PC-9 (cell line): ENCODE measurements around the gene SPRR2E. TPM values are rescaled to one million over a fixed set of nuclear protein-coding genes. Genes with fewer than 3 reads are reported as not detected.
"Not testable (repeated sequence)": the region's sequence is repeated elsewhere in the genome, so short reads cannot be mapped to it uniquely, and the experiment has no call there.

Experiments
- BruUV-seq: library from RNA; stranded (reverse); fragments of 400-500 nt; replicated peaks from 2 replicates; lab custom pipeline; 2021; lab: Mats Ljungman, UMichigan
- CTCF ChIA-PET: fragments of 300-600 bp; sonication (Branson Sonifier 250); formaldehyde crosslinking; loops from one replicate; lab custom pipeline; 2022; ENCODE audit warnings: antibody characterized with exemption; lab: Charles Lee
- POLR2A ChIA-PET: fragments of 300-600 bp; sonication (Branson Sonifier 250); formaldehyde crosslinking; loops from one replicate; lab custom pipeline; 2022; ENCODE audit warnings: antibody characterized with exemption; ENCODE audit not compliant: unreplicated experiment; lab: Charles Lee
- DNase-seq, 2 experiments: peaks; one replicate each; pipeline versions ENCODE4 v3.0.0 to v3.0.0-alpha.2; 2015 to 2022; ENCODE audit warnings: mixed read lengths in 1 of 2
- H2AFZ ChIP-seq: fragments of 200-600 bp; sonication (generic); 2 replicates; pipeline ENCODE4 v1.8.1; 2017; ENCODE audit warnings: antibody characterized with exemption
- H3F3A ChIP-seq: fragments of 200-600 bp; sonication (generic); 2 replicates; pipeline ENCODE4 v1.8.1; 2017; ENCODE audit warnings: antibody characterized with exemption, mild to moderate bottlenecking, low read depth; ENCODE audit not compliant: insufficient read depth
- H3K27ac ChIP-seq: fragments of 200-600 bp; sonication (generic); 2 replicates; pipeline ENCODE4 v1.6.1; 2016; ENCODE audit warnings: mixed run types
- H3K27me3 ChIP-seq: fragments of 200-600 bp; sonication (generic); 2 replicates; pipeline ENCODE4 v1.6.1; 2016; ENCODE audit warnings: low read depth, mixed run types; ENCODE audit not compliant: insufficient read depth
- H3K36me3 ChIP-seq: fragments of 200-600 bp; sonication (generic); 2 replicates; pipeline ENCODE4 v1.6.1; 2016; ENCODE audit warnings: low read depth, mixed run types
- H3K4me1 ChIP-seq: fragments of 200-600 bp; sonication (generic); replicated peaks from 2 replicates; pipeline ENCODE4 v1.6.1; 2016; ENCODE audit warnings: mixed run types; ENCODE audit not compliant: insufficient read depth
- H3K4me2 ChIP-seq: fragments of 200-600 bp; sonication (generic); 2 replicates; pipeline ENCODE4 v1.6.1; 2017; ENCODE audit warnings: mixed run types
- H3K4me3 ChIP-seq: fragments of 200-600 bp; sonication (generic); 2 replicates; pipeline ENCODE4 v1.6.1; 2016; ENCODE audit warnings: mixed run types
- H3K79me2 ChIP-seq: fragments of 200-600 bp; sonication (generic); 2 replicates; pipeline ENCODE4 v1.6.1; 2017; ENCODE audit warnings: low read depth, mixed run types
- H3K9me2 ChIP-seq: fragments of 200-600 bp; sonication (generic); 2 replicates; pipeline ENCODE4 v1.8.1; 2017; ENCODE audit warnings: mild to moderate bottlenecking; ENCODE audit not compliant: insufficient read depth
- H3K9me3 ChIP-seq: fragments of 200-600 bp; sonication (generic); 2 replicates; pipeline ENCODE4 v1.8.1; 2016; ENCODE audit warnings: low read depth; ENCODE audit not compliant: insufficient read depth
- H4K20me1 ChIP-seq: fragments of 200-600 bp; sonication (generic); 2 replicates; pipeline ENCODE4 v1.8.1; 2017; ENCODE audit not compliant: insufficient read depth
- EZH2 ChIP-seq: fragments of 200-600 bp; sonication (generic); IDR thresholded peaks from 2 replicates; pipeline ENCODE4 v1.8.0; 2017; ENCODE audit warnings: antibody characterized with exemption, low read depth
- intact Hi-C: fragments of 100-400 bp; cut with micrococcal nuclease; formaldehyde crosslinking; loops from one replicate; pipeline ENCODE4 v1.10.0; 2022; ENCODE audit not compliant: unreplicated experiment
- total RNA-seq: library from RNA; stranded (reverse); gene quantifications from 2 replicates; pipeline ENCODE4 v1.2.3, GENCODE V29; 2021
- TF ChIP-seq, protein P1 (sequence below): fragments of 200-600 bp; sonication (generic); conservative IDR thresholded peaks from 2 replicates; pipeline ENCODE4 v1.6.1; 2017; ENCODE audit warnings: mixed run types, antibody characterized with exemption, mild to moderate bottlenecking, moderate library complexity

The SPRR2E gene
- total RNA-seq, 1 experiment from 2014 or later: not detected

DNA sequence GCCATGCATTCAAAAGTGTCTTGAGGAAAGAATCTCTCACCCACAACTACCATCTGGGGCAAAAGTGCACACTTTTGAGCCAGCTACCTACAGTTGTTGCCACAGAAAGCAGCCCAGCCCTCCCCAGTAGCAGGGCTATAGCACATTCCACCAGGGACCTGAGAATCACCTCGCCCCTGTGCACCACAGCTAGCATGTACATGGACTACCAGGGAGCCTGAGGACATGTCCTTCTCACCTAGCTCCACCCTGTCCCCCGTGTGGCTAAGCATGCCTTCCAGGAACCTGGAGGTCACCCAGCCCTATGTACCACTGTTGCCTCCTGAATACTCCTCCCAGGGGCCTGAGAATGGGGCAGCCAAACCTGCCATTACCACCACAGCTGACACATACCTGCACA is 39.4 kb upstream of the SPRR2E start:
- DNase-seq: no peak
- Histone ChIP-seq H3K27ac (no peak overlapping the region), H3K79me2 (no peaks in the 10 kb centered on the region), H4K20me1 (no peaks in the 10 kb centered on the region), H3K9me2 (peaks cover 4% of the 10 kb centered on the region; the same call in 1 of the 2 replicates), H3K4me1 (no peaks in the 10 kb centered on the region), H3K4me2 (no peak overlapping the region), H3F3A (no peaks in the 10 kb centered on the region), H3K27me3 (no peaks in the 10 kb centered on the region), H3K36me3 (no peaks in the 10 kb centered on the region), H3K4me3 (no peak overlapping the region), H3K9me3 (no peaks in the 10 kb centered on the region), H2AFZ (no peak overlapping the region)
- BruUV-seq: no TSS peak
- TF ChIP-seq, protein P1, sequence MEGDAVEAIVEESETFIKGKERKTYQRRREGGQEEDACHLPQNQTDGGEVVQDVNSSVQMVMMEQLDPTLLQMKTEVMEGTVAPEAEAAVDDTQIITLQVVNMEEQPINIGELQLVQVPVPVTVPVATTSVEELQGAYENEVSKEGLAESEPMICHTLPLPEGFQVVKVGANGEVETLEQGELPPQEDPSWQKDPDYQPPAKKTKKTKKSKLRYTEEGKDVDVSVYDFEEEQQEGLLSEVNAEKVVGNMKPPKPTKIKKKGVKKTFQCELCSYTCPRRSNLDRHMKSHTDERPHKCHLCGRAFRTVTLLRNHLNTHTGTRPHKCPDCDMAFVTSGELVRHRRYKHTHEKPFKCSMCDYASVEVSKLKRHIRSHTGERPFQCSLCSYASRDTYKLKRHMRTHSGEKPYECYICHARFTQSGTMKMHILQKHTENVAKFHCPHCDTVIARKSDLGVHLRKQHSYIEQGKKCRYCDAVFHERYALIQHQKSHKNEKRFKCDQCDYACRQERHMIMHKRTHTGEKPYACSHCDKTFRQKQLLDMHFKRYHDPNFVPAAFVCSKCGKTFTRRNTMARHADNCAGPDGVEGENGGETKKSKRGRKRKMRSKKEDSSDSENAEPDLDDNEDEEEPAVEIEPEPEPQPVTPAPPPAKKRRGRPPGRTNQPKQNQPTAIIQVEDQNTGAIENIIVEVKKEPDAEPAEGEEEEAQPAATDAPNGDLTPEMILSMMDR: no peak
- no peak for TF ChIP-seq EZH2
- intact Hi-C loops: no loop called here
- POLR2A ChIA-PET: no interaction called here
- CTCF ChIA-PET: no interaction called here

DNA sequence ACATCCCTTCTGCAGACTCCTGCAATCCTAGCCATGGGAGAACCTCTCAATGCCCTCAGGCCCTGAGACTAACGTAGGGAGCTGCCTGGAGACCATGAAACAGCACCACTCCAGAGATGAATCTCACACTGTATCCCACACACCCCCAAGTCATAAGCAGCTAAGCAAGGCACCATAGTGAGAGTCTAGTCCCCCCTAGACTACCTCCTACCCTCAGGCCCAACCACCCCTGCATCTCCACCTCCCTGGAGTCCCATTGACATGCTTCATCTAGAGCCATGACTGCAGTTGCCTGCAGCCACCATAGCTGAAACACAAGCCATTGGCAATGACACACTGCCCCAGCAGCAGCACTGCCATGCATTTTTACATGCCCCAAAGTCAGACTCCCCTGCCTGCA is 38.9 kb upstream of the SPRR2E start:
- Histone ChIP-seq H3K4me3 (no peak overlapping the region), H3K79me2 (no peaks in the 10 kb centered on the region), H3K36me3 (no peaks in the 10 kb centered on the region), H4K20me1 (no peaks in the 10 kb centered on the region), H3K27ac (no peak overlapping the region), H3K9me2 (peaks cover 4% of the 10 kb centered on the region; the same call in 1 of the 2 replicates), H3K27me3 (no peaks in the 10 kb centered on the region), H2AFZ (no peak overlapping the region), H3F3A (no peaks in the 10 kb centered on the region), H3K4me2 (no peak overlapping the region), H3K4me1 (no peaks in the 10 kb centered on the region), H3K9me3 (no peaks in the 10 kb centered on the region)
- intact Hi-C loops: no loop called here
- ChIA-PET CTCF (no interaction called here), POLR2A (no interaction called here)
- no peak for DNase-seq
- no TSS peak for BruUV-seq
- TF ChIP-seq EZH2: no peak
- TF ChIP-seq, protein P1: no peak

DNA sequence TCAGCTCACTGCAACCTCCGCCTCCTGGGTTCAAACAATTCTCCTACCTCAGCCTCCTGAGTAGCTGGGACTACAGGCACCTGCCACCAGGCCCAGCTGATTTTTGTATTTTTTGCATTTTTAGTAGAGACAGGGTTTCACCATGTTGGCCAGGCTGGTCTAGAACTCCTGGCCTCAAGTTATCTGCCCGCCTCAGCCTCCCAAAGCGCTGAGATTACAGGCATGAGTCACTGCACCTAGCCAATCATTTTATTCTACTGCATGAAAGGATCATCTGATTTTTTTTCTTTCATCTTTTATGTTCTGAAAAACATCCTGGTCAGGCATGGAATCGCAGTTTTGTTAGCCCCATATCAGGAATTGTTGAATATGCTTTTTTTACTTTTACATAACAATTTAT is 34.4 kb upstream of the SPRR2E start:
- H3K36me3 ChIP-seq, H3K4me1 ChIP-seq, BruUV-seq, H4K20me1 ChIP-seq, H2AFZ ChIP-seq, H3F3A ChIP-seq, DNase-seq, H3K4me2 ChIP-seq, CTCF ChIA-PET, H3K9me2 ChIP-seq, H3K79me2 ChIP-seq, H3K27ac ChIP-seq, POLR2A ChIA-PET, H3K4me3 ChIP-seq, H3K27me3 ChIP-seq, intact Hi-C loops: not testable (repeated sequence)
- H3K9me3 ChIP-seq: peaks cover 14% of the 10 kb centered on the region; the same call in 1 of the 2 replicates

DNA sequence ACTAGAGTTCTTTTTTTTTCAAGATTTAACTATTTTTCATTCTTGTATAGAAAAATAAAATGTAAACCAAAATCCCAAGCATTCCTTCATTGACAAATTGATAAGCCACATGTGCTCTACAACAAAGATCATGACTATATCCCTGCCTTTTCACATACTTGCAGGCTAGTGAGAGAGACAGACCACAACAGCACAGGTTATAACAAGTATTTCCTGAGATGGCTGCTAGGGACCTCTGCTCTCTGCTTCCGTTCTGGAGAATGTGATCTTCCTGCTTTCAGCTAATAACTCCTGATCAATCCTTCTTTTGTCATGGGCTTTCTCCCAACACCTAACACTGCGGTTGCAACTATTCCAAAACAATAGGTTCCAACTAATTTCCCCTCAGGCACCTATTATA is 33.0 kb upstream of the SPRR2E start:
- ChIA-PET POLR2A (no interaction called here), CTCF (no interaction called here)
- Histone ChIP-seq H3K36me3 (no peaks in the 10 kb centered on the region), H2AFZ (no peak overlapping the region), H3K27ac (no peak overlapping the region), H3K9me3 (peaks cover 14% of the 10 kb centered on the region; the same call in 1 of the 2 replicates), H3F3A (peaks cover 18% of the 10 kb centered on the region), H3K79me2 (no peaks in the 10 kb centered on the region), H3K4me1 (peaks cover 15% of the 10 kb centered on the region), H3K4me2 (no peak overlapping the region), H4K20me1 (no peaks in the 10 kb centered on the region), H3K27me3 (no peaks in the 10 kb centered on the region), H3K9me2 (no peaks in the 10 kb centered on the region), H3K4me3 (no peak overlapping the region)
- intact Hi-C loops: no loop called here
- BruUV-seq: no TSS peak
- TF ChIP-seq EZH2: no peak
- TF ChIP-seq, protein P1: no peak
- no peak for DNase-seq
